ENCODE results near the gene DES.

The DES gene

GRCh38 chr2:219422952-219423534, 4.9 kb downstream of the DES start:
- DNase-seq = no peak

DNA sequence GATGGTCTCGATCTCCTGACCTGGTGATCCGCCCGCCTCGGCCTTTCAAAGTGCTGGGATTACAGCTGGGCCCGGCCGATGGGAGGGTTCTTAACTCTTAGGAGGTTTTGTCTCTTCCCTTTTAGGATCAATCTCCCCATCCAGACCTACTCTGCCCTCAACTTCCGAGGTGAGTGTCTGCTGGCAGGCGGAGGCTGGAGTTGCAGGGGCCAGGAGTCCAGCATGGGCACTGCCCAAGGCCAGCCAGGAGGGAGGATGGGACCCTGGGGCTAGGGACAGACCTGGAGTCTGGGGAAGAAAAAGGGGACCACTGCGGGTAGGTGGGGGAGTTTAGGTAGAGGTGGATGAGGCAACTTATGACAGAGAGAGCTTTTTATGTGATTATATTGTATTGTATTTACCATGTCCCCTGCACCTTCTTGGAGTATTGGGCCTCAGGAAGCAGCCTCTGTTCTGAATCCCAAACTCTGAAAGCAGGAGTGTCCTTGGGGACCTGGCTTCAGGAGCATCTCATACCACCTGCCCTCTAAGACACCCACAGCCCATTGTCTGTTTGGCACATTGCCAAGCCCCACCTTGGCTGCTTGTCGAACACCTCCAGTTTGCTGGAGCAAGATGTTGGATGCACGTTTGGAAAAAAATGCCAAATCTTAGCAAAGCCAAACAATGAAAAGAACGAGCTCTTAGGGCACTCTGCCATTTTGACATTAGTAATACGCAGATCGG, 5.6 kb downstream of the DES start:
- no peak for DNase-seq

DNA sequence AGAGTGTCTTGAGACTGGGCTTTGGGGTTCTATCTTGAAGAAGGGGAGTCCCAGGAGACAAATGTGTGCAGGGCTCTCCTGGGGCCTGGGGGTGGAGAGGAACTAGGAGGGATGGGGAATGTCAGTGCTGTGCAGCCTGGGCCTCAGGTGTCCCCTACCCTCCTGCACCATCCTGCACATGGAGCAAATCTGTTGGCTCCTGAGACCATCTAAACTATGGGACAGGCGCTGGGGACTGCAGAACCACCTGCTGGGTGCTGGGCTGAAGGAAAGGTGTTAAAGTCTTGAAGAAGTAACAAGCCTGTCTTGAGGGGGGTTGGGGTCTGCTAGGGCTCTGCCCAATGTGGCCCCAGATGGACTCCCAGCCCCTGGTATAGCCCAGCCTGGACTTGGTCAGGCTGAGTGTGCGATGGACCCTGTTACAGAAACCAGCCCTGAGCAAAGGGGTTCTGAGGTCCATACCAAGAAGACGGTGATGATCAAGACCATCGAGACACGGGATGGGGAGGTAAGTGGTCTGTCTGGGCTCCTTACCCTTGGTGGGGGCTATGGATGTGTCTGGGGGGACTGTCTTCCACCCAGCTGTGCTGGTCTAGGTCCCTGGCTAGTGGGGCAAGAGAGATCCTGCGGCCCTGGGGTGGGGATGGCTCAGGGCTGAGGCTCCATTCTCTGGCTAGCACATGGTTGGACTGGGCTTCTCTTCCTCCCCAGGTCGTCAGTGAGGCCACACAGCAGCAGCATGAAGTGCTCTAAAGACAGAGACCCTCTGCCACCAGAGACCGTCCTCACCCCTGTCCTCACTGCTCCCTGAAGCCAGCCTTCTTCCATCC, 7.3 kb downstream of the DES start:
- DNase-seq = no peak

GRCh38 chr2:219426068-219426443, 7.9 kb downstream of the DES start:
- DNase-seq = no peak

DNA sequence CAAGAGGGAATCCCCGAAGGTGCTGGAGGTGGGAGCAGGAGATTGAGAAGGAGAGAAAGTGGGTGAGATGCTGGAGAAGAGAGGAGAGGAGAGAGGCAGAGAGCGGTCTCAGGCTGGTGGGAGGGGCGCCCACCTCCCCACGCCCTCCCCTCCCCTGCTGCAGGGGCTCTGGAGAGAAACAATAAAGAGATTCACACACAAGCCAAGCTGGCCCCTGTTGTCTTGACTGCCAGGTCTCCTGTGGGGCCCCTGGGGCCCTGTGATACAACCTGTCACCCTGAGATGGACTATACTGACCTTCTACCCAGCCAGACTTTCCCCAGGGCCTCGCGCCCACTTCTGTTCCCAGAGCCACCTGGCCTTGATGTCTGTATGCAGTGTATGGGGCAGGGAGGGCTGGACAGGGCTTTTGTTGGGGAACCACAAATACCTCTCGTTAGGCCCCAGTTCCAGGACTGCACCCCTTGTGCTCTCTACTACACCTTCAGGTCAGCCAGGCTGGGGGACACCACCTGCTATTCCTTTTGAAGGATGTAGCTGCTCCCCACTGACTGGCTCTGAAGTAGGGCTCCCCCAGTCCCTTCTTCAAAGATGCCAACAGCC, 8.5 kb downstream of the DES start:
- DNase-seq = no peak

DNA sequence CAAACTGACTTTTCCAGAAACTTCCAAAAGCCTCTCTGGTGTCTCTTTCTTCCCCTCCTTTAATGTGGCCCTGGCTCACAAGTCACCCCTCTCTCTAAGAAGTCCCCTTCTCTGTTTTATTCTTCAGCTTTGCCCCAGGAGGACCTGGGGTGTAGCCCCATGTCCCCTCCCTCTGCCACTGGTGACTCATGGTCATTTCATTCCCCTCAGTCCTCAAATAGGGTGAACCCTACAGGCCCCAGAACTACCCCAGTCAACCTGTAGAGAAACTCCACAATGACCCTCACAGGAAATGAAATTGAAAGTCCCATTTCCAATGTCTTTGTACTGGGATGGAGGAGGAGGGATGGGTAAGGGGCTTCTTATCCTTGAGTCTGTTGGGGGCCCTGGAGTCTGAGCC, 10.3 kb downstream of the DES start:
- DNase-seq = no peak

- DNase-seq = no peak
These were observed 11.9 kb downstream of the DES start for GRCh38 chr2:219429958-219430606.

GRCh38 chr2:219430633-219431615, 12.7 kb downstream of the DES start:
- no peak for DNase-seq

DNA sequence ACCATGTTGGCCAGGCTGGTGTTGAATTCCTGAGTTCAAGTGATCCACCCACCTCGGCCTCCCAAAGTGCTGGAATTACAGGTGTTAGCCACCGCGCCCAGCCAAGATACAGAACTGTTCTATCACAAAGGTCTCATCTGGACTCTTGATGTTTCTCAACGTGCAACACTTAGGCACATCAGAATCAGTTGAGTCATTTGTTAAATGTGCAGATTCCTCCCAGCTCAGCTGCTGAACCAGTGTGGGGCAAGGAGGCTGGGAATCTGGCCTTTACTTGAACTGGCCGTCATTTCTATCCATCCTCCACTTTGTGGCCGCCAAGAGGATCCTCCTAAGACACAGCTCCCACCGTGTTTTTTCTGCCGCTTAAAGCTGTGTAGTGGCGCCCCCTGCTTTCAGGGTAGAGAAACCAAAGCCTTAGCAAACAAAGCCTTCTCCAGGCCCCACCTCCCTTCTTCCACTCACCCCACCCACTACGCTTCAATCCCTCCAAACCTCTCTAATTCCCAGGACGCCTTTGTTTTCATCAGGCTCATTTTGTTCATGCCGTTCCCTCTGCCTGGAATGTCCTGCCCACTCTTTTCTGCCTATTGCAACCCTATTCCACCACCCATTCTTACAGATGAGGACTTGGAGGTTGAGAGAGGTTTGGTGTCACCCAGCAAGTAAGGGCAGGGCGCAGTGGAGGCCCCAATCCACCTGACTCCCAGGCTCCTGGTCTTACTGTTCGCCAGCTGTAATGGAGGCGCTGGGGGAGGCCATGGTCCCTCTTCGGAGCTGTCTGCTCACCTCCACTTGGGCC, 15.7 kb downstream of the DES start:
- no peak for DNase-seq

- DNase-seq = no peak
These were observed 16.2 kb downstream of the DES start for GRCh38 chr2:219434468-219434717.

DNA sequence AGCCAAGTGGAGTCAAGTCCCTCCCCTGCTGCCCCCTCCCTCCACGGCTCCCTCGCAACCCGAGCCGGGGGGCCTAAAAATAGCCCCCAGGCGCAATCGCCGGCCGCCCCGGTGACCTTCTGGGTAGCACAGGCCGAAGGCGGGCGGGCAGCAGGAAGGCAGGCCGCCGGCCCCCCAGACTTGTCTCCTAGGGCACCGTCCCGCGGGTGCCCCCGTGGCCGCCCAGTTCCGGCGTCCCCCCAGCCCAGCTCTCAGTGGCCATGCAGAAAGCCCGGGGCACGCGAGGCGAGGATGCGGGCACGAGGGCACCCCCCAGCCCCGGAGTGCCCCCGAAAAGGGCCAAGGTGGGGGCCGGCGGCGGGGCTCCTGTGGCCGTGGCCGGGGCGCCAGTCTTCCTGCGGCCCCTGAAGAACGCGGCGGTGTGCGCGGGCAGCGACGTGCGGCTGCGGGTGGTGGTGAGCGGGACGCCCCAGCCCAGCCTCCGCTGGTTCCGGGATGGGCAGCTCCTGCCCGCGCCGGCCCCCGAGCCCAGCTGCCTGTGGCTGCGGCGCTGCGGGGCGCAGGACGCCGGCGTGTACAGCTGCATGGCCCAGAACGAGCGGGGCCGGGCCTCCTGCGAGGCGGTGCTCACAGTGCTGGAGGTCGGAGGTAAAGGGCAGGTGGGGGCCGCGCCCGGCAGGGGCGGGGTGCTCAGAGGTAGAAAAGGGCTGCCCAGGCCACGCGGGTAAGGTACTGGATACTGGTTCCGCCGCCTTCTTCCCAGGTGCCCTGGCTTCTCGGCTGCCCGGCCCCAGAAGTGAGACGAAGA, 16.7 kb downstream of the DES start, which contains the start of gene SPEG:
SPEG (plus strand) TSS at position 126 of the 808 bp plus-strand sequence; CDS start at position 261, 135 bp downstream.
- no peak for DNase-seq

- DNase-seq = no peak
These were observed 17.5 kb downstream of the DES start for GRCh38 chr2:219435701-219436100.

GRCh38 chr2:219436491-219436890, 18.3 kb downstream of the DES start:
- DNase-seq = no peak

- no peak for DNase-seq
These were observed 19.0 kb downstream of the DES start for GRCh38 chr2:219437141-219437540.

DNA sequence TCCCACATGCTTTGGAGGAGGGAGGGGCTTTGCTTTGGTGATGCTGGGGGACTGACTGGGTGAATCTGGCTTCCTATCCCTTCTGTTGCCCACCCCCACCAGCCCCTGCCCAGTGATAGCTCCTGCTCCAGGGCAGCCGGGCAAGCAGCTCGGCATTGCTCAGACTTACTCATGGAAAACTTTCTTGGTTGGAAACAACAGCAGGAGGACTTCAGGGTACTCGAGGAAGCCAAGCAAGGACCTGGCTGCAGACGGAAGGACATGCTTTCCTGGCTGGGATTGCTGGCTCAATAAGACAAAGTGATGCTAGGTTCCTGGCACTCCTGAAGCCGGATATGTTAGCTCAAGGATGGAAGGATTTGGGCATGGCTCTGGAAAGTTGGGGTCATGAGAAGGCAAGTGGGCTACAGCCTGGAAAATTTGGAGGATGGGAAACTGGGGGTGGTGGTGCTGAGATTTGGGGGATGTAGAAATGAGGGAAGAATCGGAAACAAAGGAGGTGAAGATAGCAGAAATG, 19.6 kb downstream of the DES start:
- DNase-seq = no peak

DNA sequence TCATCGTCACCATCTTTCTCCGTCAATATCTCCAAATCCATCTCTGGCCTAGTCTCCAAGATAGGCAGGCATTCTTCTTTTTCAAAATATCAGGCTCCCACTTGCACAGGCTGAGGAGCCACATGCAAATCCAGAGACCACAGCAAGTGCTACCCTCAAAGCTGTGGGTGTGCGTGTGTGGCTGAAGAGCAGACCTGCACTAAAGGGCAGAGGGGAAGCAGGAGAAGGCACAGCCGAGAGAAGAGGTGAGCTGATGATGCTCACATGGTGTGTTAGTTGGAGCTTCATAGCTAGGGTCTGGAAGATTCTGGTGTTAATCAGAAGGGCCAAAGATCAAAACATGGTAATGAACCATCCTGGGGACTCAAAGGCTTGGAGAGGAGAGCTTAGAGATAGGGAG, 20.3 kb downstream of the DES start:
- no peak for DNase-seq

- DNase-seq = no peak
These were observed 21.3 kb downstream of the DES start for GRCh38 chr2:219439506-219439905.

- no peak for DNase-seq
These were observed 22.4 kb downstream of the DES start for GRCh38 chr2:219440388-219441256.

All from CD4-positive, alpha-beta T cell treated with Interleukin-4 for 4 hours (primary cell).